ENCODE data around the gene TIMELESS.
"Not testable (repeated sequence)": the region's sequence is repeated elsewhere in the genome, so short reads cannot be mapped to it uniquely, and the experiment has no call there.

The TIMELESS gene

DNA sequence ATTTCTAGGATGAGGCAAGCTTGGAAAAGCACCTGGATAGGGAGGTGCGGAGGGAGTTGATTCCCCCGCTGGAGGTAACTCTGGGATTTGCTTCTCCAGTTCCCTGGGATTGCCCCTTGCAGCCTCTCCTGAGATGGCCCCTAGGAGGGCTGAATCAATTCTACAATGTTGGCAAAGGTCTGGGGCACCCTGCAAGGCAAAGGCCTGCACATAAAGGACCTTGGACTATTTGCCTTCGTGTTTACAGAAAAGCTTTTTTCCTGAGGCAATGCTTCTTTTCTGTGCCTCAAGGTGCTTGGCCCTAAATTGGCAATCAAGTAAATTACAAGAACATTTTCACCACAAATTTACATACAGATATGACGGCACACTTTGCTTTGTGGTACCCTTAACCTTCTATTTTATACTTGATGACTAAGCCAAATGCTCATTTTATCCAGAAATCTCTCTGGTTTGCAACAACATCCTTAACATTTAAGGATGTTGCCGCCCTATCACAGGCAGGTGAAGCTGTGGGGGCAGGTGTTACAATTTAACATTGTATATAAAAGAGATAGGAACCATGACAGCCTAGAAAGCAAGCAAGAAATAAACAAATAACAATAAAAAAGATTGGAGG lies 40.3 kb downstream of the TIMELESS start:
- H3K4me1 ChIP-seq (ENCODE audit: control insufficient read depth in 1 of 2, insufficient read depth in 1 of 2, low read depth in 1 of 2, low read length in 1 of 2): no peaks in the 10 kb centered on the region
- no peaks in the 10 kb centered on the region for H3K27me3 ChIP-seq
- H3K9me3 ChIP-seq: no peaks in the 10 kb centered on the region
- no peak overlapping the region for H3K4me3 ChIP-seq (ENCODE audit: low read depth in 1 of 2, low read length in 1 of 2)
- TF ChIP-seq CTCF (IDR thresholded peaks at IDR 0.05): no peak
- no peak overlapping the region for H3K27ac ChIP-seq
- peaks cover 4% of the 10 kb centered on the region for H3K36me3 ChIP-seq

- not testable (repeated sequence) for H3K27ac ChIP-seq; H3K36me3 ChIP-seq; H3K4me1 ChIP-seq (ENCODE audit: control insufficient read depth in 1 of 2, insufficient read depth in 1 of 2, low read depth in 1 of 2, low read length in 1 of 2); H3K4me3 ChIP-seq (ENCODE audit: low read depth in 1 of 2, low read length in 1 of 2); H3K27me3 ChIP-seq; H3K9me3 ChIP-seq
Observed at GRCh38 chr12:56404227-56404626, 45.0 kb downstream of the TIMELESS start.

DNA sequence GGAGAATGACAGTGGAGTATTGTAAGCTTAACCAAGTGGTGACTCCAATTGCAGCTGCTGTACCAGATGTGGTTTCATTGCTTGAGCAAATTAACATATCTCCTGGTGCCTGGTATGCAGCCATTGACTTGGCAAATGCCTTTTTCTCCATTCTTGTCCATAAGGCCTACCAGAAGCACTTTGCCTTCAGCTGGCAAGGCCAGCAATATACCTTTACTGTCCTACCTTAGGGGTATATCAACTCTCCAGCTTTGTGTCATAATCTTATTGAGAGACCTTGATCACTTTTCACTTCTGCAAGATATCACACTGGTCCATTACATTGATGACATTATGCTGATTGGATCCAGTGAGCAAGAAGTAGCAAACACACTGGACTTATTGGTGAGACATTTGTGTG lies 47.6 kb downstream of the TIMELESS start:
- H3K27me3 ChIP-seq; H3K4me1 ChIP-seq (ENCODE audit: control insufficient read depth in 1 of 2, insufficient read depth in 1 of 2, low read depth in 1 of 2, low read length in 1 of 2); H3K4me3 ChIP-seq (ENCODE audit: low read depth in 1 of 2, low read length in 1 of 2); H3K36me3 ChIP-seq; H3K27ac ChIP-seq; H3K9me3 ChIP-seq: not testable (repeated sequence)

GRCh38 chr12:56401125-56401524 lies 48.1 kb downstream of the TIMELESS start:
- not testable (repeated sequence) for H3K36me3 ChIP-seq; H3K27me3 ChIP-seq; H3K9me3 ChIP-seq; H3K27ac ChIP-seq; H3K4me3 ChIP-seq (ENCODE audit: low read depth in 1 of 2, low read length in 1 of 2); H3K4me1 ChIP-seq (ENCODE audit: control insufficient read depth in 1 of 2, insufficient read depth in 1 of 2, low read depth in 1 of 2, low read length in 1 of 2)

DNA sequence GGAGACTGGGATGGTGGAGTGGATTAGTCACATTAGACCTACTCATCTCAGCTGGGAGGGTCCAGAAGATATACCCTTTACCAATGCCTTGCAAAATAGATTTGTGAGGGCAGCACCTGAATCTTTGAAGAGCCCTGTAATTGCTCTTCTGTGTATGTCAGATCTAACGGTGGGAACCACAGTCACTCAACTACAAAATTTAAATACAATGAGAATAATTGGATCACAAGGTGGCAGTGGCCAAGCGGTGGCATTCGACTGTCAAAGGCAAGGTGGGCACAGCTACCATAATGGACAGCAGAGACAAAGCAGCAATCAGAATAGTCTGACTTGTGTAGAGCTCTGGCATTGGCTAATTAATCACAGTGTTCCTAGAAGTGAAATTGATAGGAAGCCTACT lies 49.8 kb downstream of the TIMELESS start:
- H3K4me1 ChIP-seq (ENCODE audit: control insufficient read depth in 1 of 2, insufficient read depth in 1 of 2, low read depth in 1 of 2, low read length in 1 of 2); H3K27me3 ChIP-seq; H3K9me3 ChIP-seq; H3K27ac ChIP-seq; H3K36me3 ChIP-seq; H3K4me3 ChIP-seq (ENCODE audit: low read depth in 1 of 2, low read length in 1 of 2): not testable (repeated sequence)

- Histone ChIP-seq H3K36me3 (no peaks in the 10 kb centered on the region), H3K4me3 (ENCODE audit: low read depth in 1 of 2, low read length in 1 of 2) (no peak overlapping the region), H3K4me1 (ENCODE audit: control insufficient read depth in 1 of 2, insufficient read depth in 1 of 2, low read depth in 1 of 2, low read length in 1 of 2) (no peaks in the 10 kb centered on the region), H3K27me3 (no peaks in the 10 kb centered on the region), H3K9me3 (no peaks in the 10 kb centered on the region), H3K27ac (no peak overlapping the region)
- no peak for TF ChIP-seq CTCF (IDR thresholded peaks at IDR 0.05)
Observed at GRCh38 chr12:56398324-56398723, 50.9 kb downstream of the TIMELESS start.

GRCh38 chr12:56392331-56392730 lies 56.9 kb downstream of the TIMELESS start:
- Histone ChIP-seq H3K27ac (no peak overlapping the region), H3K4me1 (ENCODE audit: control insufficient read depth in 1 of 2, insufficient read depth in 1 of 2, low read depth in 1 of 2, low read length in 1 of 2) (no peaks in the 10 kb centered on the region), H3K4me3 (ENCODE audit: low read depth in 1 of 2, low read length in 1 of 2) (no peak overlapping the region), H3K27me3 (no peaks in the 10 kb centered on the region), H3K36me3 (no peaks in the 10 kb centered on the region), H3K9me3 (no peaks in the 10 kb centered on the region)
- no peak for TF ChIP-seq CTCF (IDR thresholded peaks at IDR 0.05)

DNA sequence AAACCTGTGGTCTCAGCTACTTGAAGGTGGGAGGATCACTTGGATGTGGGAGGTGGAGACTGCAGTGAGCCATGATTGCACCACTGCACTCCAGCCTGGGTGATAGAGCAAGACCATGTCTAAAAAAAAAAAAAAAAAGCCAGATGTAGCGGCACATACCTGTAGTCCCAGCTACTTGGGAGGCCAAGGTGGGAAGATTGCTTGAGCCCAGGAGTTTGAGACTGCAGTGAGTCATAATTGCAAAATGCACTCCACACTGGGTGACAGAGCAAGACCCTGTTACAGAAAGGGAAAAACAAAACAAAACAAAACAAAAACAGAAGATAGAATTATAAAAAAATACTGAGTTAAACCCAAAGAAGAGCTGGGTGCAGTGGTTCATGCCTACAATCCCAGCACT lies 57.5 kb downstream of the TIMELESS start:
- no peaks in the 10 kb centered on the region for H3K27me3 ChIP-seq
- no peak overlapping the region for H3K27ac ChIP-seq
- H3K36me3 ChIP-seq: no peaks in the 10 kb centered on the region
- no peak overlapping the region for H3K4me3 ChIP-seq (ENCODE audit: low read depth in 1 of 2, low read length in 1 of 2)
- no peaks in the 10 kb centered on the region for H3K4me1 ChIP-seq (ENCODE audit: control insufficient read depth in 1 of 2, insufficient read depth in 1 of 2, low read depth in 1 of 2, low read length in 1 of 2)
- no peaks in the 10 kb centered on the region for H3K9me3 ChIP-seq
- TF ChIP-seq CTCF (IDR thresholded peaks at IDR 0.05): no peak
